GM23248 (cell line): ENCODE data around the gene OTOA. TPM values are rescaled to one million over a fixed set of nuclear protein-coding genes. Genes with fewer than 3 reads are reported as not detected.
"Not testable (repeated sequence)": the region's sequence is repeated elsewhere in the genome, so short reads cannot be mapped to it uniquely, and the experiment has no call there.

Experiments
- DNase-seq: peaks from one replicate; pipeline ENCODE4 v3.0.0-alpha.2; 2015
- H2AFZ ChIP-seq: fragments of 200-600 bp; sonication (generic); 2 replicates; pipeline ENCODE4 v1.6.1; 2016; ENCODE audit warnings: antibody characterized with exemption
- H3F3A ChIP-seq: fragments of 200-600 bp; sonication (generic); 2 replicates; pipeline ENCODE4 v1.6.1; 2016; ENCODE audit warnings: mild to moderate bottlenecking, antibody characterized with exemption, mixed run types; ENCODE audit not compliant: insufficient read depth
- H3K27ac ChIP-seq: fragments of 200-600 bp; sonication (generic); 2 replicates; pipeline ENCODE4 v1.5.1; 2016; ENCODE audit warnings: mild to moderate bottlenecking
- H3K27me3 ChIP-seq: fragments of 200-600 bp; sonication (generic); replicated peaks from 2 replicates; pipeline ENCODE4 v1.6.1; 2016; ENCODE audit warnings: mild to moderate bottlenecking; ENCODE audit not compliant: insufficient read depth
- H3K36me3 ChIP-seq: fragments of 200-600 bp; sonication (generic); 2 replicates; pipeline ENCODE4 v1.6.1; 2016; ENCODE audit warnings: low read depth, mild to moderate bottlenecking
- H3K4me1 ChIP-seq: fragments of 200-600 bp; sonication (generic); 2 replicates; pipeline ENCODE4 v1.6.1; 2016; ENCODE audit warnings: mild to moderate bottlenecking; ENCODE audit not compliant: insufficient read depth
- H3K4me2 ChIP-seq: fragments of 200-600 bp; sonication (generic); one replicate; pipeline ENCODE4 v1.6.1; 2016; ENCODE audit warnings: mild to moderate bottlenecking; ENCODE audit not compliant: unreplicated experiment
- H3K4me3 ChIP-seq: fragments of 200-600 bp; sonication (generic); 2 replicates; pipeline ENCODE4 v1.5.1; 2016; ENCODE audit warnings: mild to moderate bottlenecking
- H3K79me2 ChIP-seq: fragments of 200-600 bp; sonication (generic); 2 replicates; pipeline ENCODE4 v1.6.1; 2016; ENCODE audit warnings: mild to moderate bottlenecking; ENCODE audit not compliant: insufficient read depth
- H3K9ac ChIP-seq: fragments of 200-600 bp; sonication (generic); 2 replicates; pipeline ENCODE4 v1.6.1; 2016; ENCODE audit warnings: mild to moderate bottlenecking
- H3K9me2 ChIP-seq: fragments of 200-600 bp; sonication (generic); 2 replicates; pipeline ENCODE4 v1.6.1; 2016; ENCODE audit warnings: mixed run types, mild to moderate bottlenecking, moderate library complexity; ENCODE audit not compliant: insufficient read depth
- H3K9me3 ChIP-seq: fragments of 200-600 bp; sonication (generic); one replicate; pipeline ENCODE4 v1.6.1; 2017; ENCODE audit warnings: low read depth
- H4K20me1 ChIP-seq: fragments of 200-600 bp; sonication (generic); 2 replicates; pipeline ENCODE4 v1.6.0; 2016; ENCODE audit not compliant: insufficient read depth
- EZH2 ChIP-seq: fragments of 200-600 bp; sonication (generic); IDR thresholded peaks from 2 replicates; pipeline ENCODE4 v1.6.1; 2018; ENCODE audit warnings: antibody characterized with exemption, mild to moderate bottlenecking; ENCODE audit not compliant: insufficient read depth, poor library complexity, severe bottlenecking
- EZH2phosphoT487 ChIP-seq: fragments of 200-600 bp; sonication (generic); IDR thresholded peaks from 2 replicates; pipeline ENCODE4 v1.6.1; 2018; ENCODE audit warnings: antibody characterized with exemption, moderate library complexity, mild to moderate bottlenecking, low read depth; ENCODE audit not compliant: insufficient read depth
- WGBS, 2 experiments: methylation state at CpG; one replicate each; pipeline ENCODE4 v1.1.6; 2015 to 2017; ENCODE audit warnings: low lambda C conversion rate in 2 of 2, low coverage in 1 of 2; ENCODE audit errors: missing lambda C conversion rate in 2 of 2; 5-methylcytosine and 5-hydroxymethylcytosine counted together
- in situ Hi-C: fragments of 300-500 bp; cut with MboI; formaldehyde crosslinking; loops from 2 replicates; pipeline ENCODE4 v1.15.0; 2020
- polyA plus RNA-seq: library from polyadenylated mRNA; unstranded; fragments of >200 nt; fragmentation: Nextera tagmentation; extraction: Ambion mirVana; gene quantifications from 2 replicates; pipeline ENCODE4 v1.2.1, GENCODE V29; 2016
- total RNA-seq: library from RNA; depleted of rRNA; stranded (reverse); fragments of >200 nt; shearing (Covaris generic); gene quantifications from 2 replicates; pipeline ENCODE4 v1.2.3, GENCODE V29; 2014

OTOA gene
- total and polyA plus RNA-seq, 2 experiments from 2014 or later: not detected

DNA sequence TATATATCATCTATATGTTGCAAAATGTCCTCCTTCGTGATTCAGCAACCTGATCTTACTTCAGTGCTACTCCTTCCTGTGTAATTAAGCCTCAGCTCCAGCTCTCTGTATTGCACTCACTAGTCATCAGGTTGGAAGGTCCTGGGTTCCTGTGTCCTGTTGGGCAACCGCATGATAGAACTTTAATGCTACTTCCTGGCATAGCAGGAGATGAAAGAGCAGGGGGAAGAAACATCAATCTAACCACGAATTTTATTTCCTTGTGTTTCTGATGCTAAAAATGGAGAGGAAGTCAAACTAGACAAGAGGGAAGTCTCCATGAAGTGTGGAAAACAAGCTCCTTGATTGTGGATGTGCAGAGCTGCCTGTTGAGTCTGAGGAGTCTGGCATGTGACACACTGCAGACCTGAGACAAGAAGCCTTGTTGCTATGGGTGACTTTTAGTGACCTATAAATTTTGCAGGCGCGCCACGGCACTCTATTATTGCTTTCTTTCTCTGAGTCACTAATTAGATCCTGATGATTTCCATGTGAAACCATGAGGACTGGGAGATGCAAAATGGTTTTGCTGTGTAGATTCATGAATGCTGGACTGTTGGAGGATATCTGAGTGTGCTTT, 37.0 kb upstream of the OTOA start:
- peak; percentile 98 for DNase-seq
- H3K4me3 ChIP-seq: peak overlapping the region; percentile 62
- H3K9me2 ChIP-seq: no peaks in the 10 kb centered on the region
- H3K36me3 ChIP-seq: peaks cover 24% of the 10 kb centered on the region
- WGBS, 2 experiments: 0% methylated on average over 6 of the region's 6 CpGs
- no peaks in the 10 kb centered on the region for H3K27me3 ChIP-seq
- no peak for TF ChIP-seq EZH2
- TF ChIP-seq EZH2phosphoT487: no peak
- in situ Hi-C loops: no loop called here
- H3K27ac ChIP-seq: peak overlapping the region; percentile 98
- peaks cover 77% of the 10 kb centered on the region for H3K79me2 ChIP-seq
- peak overlapping the region; percentile 95 for H3K4me2 ChIP-seq
- peaks cover 45% of the 10 kb centered on the region for H3K4me1 ChIP-seq
- H3K9me3 ChIP-seq: no peaks in the 10 kb centered on the region
- H2AFZ ChIP-seq: 0 out of 2 replicates have a peak overlapping the region, but pooled peaks have one; percentile 1
- H4K20me1 ChIP-seq: no peaks in the 10 kb centered on the region
- H3K9ac ChIP-seq: peak overlapping the region; percentile 87
- H3F3A ChIP-seq: peaks cover 63% of the 10 kb centered on the region

DNA sequence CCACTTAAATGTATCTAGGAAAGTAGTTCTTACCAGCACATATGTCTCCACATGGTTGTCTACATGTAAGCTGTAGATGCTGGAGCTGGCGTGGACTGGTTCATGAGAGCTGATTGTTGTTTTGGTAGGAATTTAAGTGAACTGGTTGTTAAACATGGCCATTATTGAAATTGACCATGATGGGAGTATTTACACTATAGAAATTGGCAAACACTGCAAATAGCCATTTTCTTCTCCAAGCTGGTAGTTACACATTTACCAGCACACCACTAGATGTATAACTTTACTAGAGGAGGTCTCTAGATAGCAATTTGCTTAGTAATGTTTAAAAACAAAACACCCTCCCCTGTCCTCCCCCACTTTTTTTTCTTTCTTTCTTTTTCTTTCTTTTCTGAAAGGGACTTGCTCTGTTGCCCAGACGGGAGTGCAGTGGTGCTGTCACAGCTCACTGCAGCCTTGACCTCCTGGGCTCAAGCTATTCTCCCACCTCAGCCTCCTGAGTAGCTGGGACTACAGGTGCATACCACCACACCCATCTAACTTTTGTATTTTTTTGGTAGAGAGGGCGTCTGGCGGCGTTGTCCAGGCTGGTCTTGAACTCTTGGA, 35.5 kb upstream of the OTOA start:
- Histone ChIP-seq H3K9me3 (no peaks in the 10 kb centered on the region), H3K4me1 (peaks cover 44% of the 10 kb centered on the region), H3K9ac (peak overlapping the region; percentile 87), H3K9me2 (no peaks in the 10 kb centered on the region), H2AFZ (no peak overlapping the region), H3F3A (peaks cover 54% of the 10 kb centered on the region), H3K79me2 (peaks cover 77% of the 10 kb centered on the region), H3K4me3 (peak overlapping the region; percentile 28; the same call in 1 of the 2 replicates), H3K27me3 (no peaks in the 10 kb centered on the region), H3K27ac (peak overlapping the region; percentile 98), H3K36me3 (peaks cover 21% of the 10 kb centered on the region), H3K4me2 (peak overlapping the region; percentile 95), H4K20me1 (no peaks in the 10 kb centered on the region)
- WGBS, 2 experiments: 83 to 90% methylated on average over 5 of the region's 5 CpGs
- no peak for DNase-seq
- TF ChIP-seq EZH2phosphoT487 (no peak), EZH2 (no peak)
- in situ Hi-C loops: no loop called here

DNA sequence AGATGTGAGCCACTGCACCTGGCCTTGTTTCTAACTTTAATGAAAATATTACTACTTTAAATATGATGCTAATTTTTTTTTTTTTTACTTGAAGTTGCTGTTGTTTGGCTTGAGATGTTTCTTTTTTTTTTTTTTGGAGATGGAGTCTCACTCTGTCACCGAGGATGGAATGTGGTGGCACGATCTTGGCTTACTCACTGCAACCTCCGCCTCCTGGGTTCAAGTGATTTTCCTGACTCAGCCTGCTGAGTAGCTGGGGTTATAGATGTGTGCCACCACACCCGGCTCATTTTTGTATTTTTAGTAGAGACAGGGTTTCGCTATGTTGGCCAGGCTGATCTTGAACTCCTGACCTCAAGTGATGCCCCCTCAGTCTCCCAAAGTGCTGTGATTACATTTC, 35.0 kb upstream of the OTOA start:
- H3K4me1 ChIP-seq: peaks cover 44% of the 10 kb centered on the region
- no peaks in the 10 kb centered on the region for H4K20me1 ChIP-seq
- peaks cover 77% of the 10 kb centered on the region for H3K79me2 ChIP-seq
- peaks cover 20% of the 10 kb centered on the region for H3K36me3 ChIP-seq
- H3K27me3 ChIP-seq: no peaks in the 10 kb centered on the region
- no peak for TF ChIP-seq EZH2phosphoT487
- TF ChIP-seq EZH2: no peak
- WGBS, 2 experiments: 4% methylated on average over 5 of the region's 5 CpGs
- in situ Hi-C loops: no loop called here
- H3F3A ChIP-seq: peaks cover 49% of the 10 kb centered on the region
- peak overlapping the region; percentile 47 for H3K4me3 ChIP-seq
- peak; percentile 91 for DNase-seq
- peak overlapping the region; percentile 87 for H3K9ac ChIP-seq
- no peaks in the 10 kb centered on the region for H3K9me2 ChIP-seq
- H3K4me2 ChIP-seq: peak overlapping the region; percentile 95
- no peak overlapping the region for H2AFZ ChIP-seq
- peak overlapping the region; percentile 98 for H3K27ac ChIP-seq
- H3K9me3 ChIP-seq: no peaks in the 10 kb centered on the region

DNA sequence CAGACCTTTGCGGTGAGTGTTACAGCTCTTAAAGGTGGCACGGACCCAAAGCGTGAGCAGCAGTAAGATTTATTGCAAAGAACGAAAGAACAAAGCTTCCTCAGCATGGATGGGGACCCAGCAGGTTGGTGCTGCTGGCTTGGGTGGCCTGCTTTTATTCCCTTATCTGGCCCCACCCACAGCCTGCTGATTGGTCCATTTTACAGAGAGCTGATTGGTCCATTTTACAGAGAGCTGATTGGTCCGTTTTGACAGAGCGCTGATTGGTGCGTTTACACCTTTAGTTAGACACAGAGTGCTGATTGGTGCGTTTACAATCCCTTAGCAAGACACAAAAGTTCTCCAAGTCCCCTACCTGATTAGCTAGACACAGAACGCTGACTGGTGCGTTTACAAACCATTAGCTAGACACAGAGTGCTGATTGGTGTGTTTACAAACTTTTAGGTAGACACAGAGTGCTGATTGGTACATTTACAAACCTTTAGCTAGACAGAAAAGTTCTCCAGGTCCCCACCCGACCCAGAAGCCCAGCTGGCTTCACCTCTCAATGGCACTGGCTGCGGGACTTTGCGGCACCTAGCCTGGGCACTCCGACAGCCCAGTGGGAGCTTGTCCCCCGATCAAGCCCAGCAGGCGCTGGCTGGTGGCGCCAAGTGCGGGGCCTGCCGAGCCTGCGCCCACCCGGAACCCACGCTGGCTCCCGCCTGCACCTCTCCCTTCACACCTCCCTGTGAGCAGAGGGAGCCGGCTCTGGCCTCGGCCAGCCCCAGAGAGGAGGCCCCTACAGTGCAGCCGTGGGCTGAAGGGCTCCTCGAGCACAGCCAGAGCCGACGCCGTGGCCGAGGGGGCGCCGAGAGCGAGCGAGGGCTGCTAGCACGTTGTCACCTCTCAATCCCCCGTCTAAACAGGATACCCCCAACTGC, 33.9 kb upstream of the OTOA start:
- H3K27ac ChIP-seq: peak overlapping the region; percentile 98
- H3K36me3 ChIP-seq: peaks cover 12% of the 10 kb centered on the region
- H3K79me2 ChIP-seq: peaks cover 77% of the 10 kb centered on the region
- H3K4me3 ChIP-seq, H3K4me2 ChIP-seq, H3K9me3 ChIP-seq, H3K27me3 ChIP-seq, H4K20me1 ChIP-seq, H3K9me2 ChIP-seq, H2AFZ ChIP-seq, DNase-seq, in situ Hi-C loops: not testable (repeated sequence)
- H3K9ac ChIP-seq: peak overlapping the region; percentile 71
- 95 to 97% methylated on average over 32 to 34 of the region's 37 CpGs for WGBS, 2 experiments
- peaks cover 53% of the 10 kb centered on the region for H3K4me1 ChIP-seq
- H3F3A ChIP-seq: peaks cover 38% of the 10 kb centered on the region

DNA sequence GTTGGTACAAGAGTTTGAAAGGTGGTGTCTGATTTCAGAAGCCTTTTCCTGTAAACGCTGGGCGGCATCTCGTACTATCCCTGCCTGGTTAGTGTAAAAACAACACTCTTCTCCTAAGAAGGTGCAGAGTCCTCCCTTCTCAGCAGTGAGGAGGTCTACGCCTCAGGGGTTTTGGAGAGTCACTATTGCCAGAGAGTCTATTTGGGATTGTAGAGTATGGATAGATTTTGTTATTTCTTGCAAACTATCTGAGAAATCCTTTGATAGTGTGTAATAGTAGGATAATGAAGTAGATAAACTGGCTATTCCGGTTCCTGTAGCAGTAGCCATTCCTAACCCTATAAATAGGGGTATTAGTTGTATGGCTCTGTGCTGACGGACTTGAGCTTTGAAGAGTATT, 32.9 kb upstream of the OTOA start:
- Histone ChIP-seq H3K4me1 (peaks cover 45% of the 10 kb centered on the region), H3F3A (peaks cover 29% of the 10 kb centered on the region), H3K79me2 (peaks cover 80% of the 10 kb centered on the region)
- DNase-seq, H3K36me3 ChIP-seq, H3K27ac ChIP-seq, H2AFZ ChIP-seq, in situ Hi-C loops, H3K9me2 ChIP-seq, H3K4me3 ChIP-seq, H3K9me3 ChIP-seq, H3K27me3 ChIP-seq, H3K4me2 ChIP-seq, H4K20me1 ChIP-seq, H3K9ac ChIP-seq: not testable (repeated sequence)
- WGBS, 2 experiments: 97% methylated on average over 6 of the region's 6 CpGs

DNA sequence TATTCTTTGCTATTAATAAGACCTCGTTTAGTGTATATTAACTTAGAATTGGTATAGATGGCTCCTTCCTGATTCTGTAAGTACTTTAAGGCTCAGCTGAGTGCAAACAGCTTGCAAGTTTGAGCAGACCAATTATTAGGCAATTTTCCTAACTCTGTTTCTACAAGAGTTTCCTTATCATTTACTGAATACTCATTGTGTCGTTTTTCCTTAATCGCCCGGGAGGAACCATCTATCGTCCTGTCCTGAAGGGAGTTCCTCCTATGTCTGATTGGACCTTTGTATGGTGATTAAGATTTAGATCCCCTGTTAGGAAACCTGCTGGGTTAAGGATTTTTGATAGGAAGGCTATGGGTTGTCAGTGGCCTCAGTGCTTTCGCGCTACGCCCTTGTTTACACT, 32.4 kb upstream of the OTOA start:
- DNase-seq, in situ Hi-C loops: not testable (repeated sequence)
- peaks cover 85% of the 10 kb centered on the region for H3K79me2 ChIP-seq

More for the DNA sequence above, 32.4 kb upstream of the OTOA start:
- not testable (repeated sequence) for H3K9me2 ChIP-seq, H3K27ac ChIP-seq, H3K9ac ChIP-seq, H3K4me3 ChIP-seq, H3K27me3 ChIP-seq, H2AFZ ChIP-seq, H3K9me3 ChIP-seq, H4K20me1 ChIP-seq, H3K4me2 ChIP-seq, H3K36me3 ChIP-seq
- WGBS, 2 experiments: 98% methylated on average over 8 of the region's 8 CpGs
- H3F3A ChIP-seq: peaks cover 24% of the 10 kb centered on the region
- peaks cover 40% of the 10 kb centered on the region for H3K4me1 ChIP-seq
